ENCODE data around the gene NPSR1. TPM values are rescaled to one million over a fixed set of nuclear protein-coding genes. Genes with fewer than 3 reads are reported as not detected.
A peak's percentile ranks its signal among the peaks of the same experiment; 100 is the strongest.

NPSR1 gene
- total RNA-seq, 4 donors from 2014 or later = not detected

DNA sequence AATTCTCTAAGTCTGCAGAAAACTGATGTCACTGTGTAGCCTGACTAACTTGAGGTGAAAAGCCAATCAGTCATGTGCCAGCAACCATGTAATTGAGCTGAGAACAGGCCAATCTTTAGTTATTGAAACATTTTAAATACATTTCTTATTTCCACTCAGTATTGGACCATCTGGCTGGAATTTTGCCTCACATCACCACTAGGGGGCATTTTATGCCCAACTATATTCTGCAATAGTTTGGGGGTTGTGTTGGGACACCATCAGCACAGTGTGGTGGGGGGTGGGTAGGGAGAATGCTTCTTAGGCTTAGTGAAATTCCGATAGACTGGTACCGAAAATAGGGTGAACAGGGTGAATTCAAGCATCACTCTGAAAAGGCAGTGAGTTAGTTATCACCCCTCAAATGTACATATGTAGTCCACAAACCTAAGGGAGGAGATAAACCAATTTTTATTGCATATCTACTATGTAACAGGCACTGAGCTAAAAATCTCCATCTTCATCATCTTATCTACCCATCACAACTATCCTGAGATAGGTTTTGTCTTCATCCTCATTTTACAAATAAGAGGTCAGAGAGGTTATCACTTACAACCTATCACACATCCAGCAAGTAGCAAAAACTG is 17.8 kb downstream of the NPSR1 start:
- in situ Hi-C loops (cut with MboI; ENCODE audit: low sequenced_read_pairs in 4 of 4) (no loop called here), intact Hi-C loops (cut with DNase I; ENCODE audit: low total_unique reads) (no loop called here)
- DNase-seq (no peak), ATAC-seq (no peak)
- H3K9me3 ChIP-seq = no peaks in the 10 kb centered on the region
- no peaks in the 10 kb centered on the region for H3K27me3 ChIP-seq
- no peak overlapping the region for H3K4me3 ChIP-seq
- H3K27ac ChIP-seq = no peak overlapping the region
- H3K4me1 ChIP-seq = no peaks in the 10 kb centered on the region
- no peak for TF ChIP-seq POLR2A (IDR thresholded peaks at IDR 0.05)
- TF ChIP-seq, protein P1, sequence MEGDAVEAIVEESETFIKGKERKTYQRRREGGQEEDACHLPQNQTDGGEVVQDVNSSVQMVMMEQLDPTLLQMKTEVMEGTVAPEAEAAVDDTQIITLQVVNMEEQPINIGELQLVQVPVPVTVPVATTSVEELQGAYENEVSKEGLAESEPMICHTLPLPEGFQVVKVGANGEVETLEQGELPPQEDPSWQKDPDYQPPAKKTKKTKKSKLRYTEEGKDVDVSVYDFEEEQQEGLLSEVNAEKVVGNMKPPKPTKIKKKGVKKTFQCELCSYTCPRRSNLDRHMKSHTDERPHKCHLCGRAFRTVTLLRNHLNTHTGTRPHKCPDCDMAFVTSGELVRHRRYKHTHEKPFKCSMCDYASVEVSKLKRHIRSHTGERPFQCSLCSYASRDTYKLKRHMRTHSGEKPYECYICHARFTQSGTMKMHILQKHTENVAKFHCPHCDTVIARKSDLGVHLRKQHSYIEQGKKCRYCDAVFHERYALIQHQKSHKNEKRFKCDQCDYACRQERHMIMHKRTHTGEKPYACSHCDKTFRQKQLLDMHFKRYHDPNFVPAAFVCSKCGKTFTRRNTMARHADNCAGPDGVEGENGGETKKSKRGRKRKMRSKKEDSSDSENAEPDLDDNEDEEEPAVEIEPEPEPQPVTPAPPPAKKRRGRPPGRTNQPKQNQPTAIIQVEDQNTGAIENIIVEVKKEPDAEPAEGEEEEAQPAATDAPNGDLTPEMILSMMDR (IDR thresholded peaks at IDR 0.05 in 4 of 5, conservative IDR thresholded peaks at IDR 0.05 in 1 of 5) = peak in 3 of 5 experiments; percentile 18 to 52 (median 24)
- no peaks in the 10 kb centered on the region for H3K36me3 ChIP-seq

DNA sequence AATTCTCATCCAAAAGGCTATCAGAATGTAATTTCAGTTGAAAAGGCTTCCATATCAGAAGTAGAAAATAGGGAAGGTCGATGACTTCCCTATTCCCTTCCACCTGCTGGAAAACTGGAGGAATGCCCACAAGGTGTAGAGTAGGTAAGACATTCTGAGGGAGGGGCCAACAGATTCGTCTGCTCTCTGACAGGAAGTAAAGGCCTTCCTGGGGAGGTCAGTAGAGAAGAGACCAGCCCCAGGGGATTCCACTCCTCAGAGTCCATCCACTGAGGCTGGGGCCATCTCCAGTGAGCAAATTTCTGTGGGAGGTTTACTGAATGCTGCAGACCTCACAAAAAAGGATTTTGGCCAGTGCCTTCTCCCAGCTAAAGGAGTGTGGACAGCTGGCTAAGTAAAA is 19.5 kb downstream of the NPSR1 start:
- in situ Hi-C loops (cut with MboI; ENCODE audit: low sequenced_read_pairs in 4 of 4) (no loop called here), intact Hi-C loops (cut with DNase I; ENCODE audit: low total_unique reads) (no loop called here)
- H3K27ac ChIP-seq = no peak overlapping the region
- TF ChIP-seq POLR2A (IDR thresholded peaks at IDR 0.05) = no peak
- TF ChIP-seq, protein P1 (IDR thresholded peaks at IDR 0.05 in 4 of 5, conservative IDR thresholded peaks at IDR 0.05 in 1 of 5) = no peak
- no peaks in the 10 kb centered on the region for H3K9me3 ChIP-seq
- no peak overlapping the region for H3K4me3 ChIP-seq
- no peaks in the 10 kb centered on the region for H3K36me3 ChIP-seq
- H3K4me1 ChIP-seq = no peaks in the 10 kb centered on the region
- H3K27me3 ChIP-seq = no peaks in the 10 kb centered on the region
- no peak for ATAC-seq
- DNase-seq = no peak

DNA sequence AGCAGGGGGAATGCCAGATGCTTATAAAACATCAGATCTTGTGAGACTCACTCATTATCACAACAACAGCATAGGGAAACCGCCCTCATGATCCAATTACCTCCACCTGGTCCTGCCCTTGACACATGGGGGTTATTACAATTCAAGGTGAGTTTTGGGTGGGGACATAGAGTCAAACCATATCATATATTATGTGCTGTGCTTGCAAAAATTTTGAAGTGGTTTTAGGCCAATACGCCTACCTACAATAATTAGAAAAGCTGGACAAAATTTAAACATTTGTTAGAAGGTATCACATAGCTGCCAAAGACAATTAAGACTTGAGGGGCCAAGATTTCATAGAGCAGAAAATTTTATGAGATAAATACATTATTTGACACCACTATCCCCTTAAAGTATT is 29.5 kb downstream of the NPSR1 start:
- in situ Hi-C loops (cut with MboI; ENCODE audit: low sequenced_read_pairs in 4 of 4) = no loop called here

DNA sequence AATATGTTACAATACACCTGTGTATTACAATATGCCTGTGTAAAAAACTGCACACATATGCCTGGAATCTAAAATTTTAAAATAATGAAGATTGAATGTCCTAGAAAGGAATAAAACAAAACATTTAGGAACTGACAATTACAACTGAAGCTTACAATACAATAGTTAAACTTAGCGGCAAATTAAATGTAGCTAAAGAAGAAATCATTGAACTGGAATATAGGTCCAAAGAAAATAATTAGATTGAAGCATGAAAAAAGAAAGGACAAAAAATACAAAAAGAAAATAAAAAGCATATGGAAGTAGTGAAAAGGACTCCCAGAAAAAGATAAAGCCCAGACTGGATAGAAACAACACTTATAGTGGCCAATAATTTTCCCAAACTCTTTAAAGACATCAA is 38.4 kb downstream of the NPSR1 start:
- ATAC-seq = no peak
- H3K4me1 ChIP-seq = no peaks in the 10 kb centered on the region
- no peak overlapping the region for H3K4me3 ChIP-seq
- TF ChIP-seq POLR2A (IDR thresholded peaks at IDR 0.05) = no peak
- TF ChIP-seq, protein P1 (IDR thresholded peaks at IDR 0.05 in 4 of 5, conservative IDR thresholded peaks at IDR 0.05 in 1 of 5) = no peak
- in situ Hi-C loops (cut with MboI; ENCODE audit: low sequenced_read_pairs in 4 of 4) = no loop called here
- H3K9me3 ChIP-seq = no peaks in the 10 kb centered on the region
- no peak for DNase-seq
- H3K27ac ChIP-seq = no peak overlapping the region
- intact Hi-C loops (cut with DNase I; ENCODE audit: low total_unique reads) = no loop called here
- H3K27me3 ChIP-seq = no peaks in the 10 kb centered on the region
- no peaks in the 10 kb centered on the region for H3K36me3 ChIP-seq

More for the DNA sequence above, 29.5 kb downstream of the NPSR1 start:
- intact Hi-C loops (cut with DNase I; ENCODE audit: low total_unique reads) = no loop called here
- Histone ChIP-seq H3K27me3 (no peaks in the 10 kb centered on the region), H3K36me3 (no peaks in the 10 kb centered on the region), H3K4me3 (no peak overlapping the region), H3K4me1 (no peaks in the 10 kb centered on the region), H3K27ac (no peak overlapping the region), H3K9me3 (no peaks in the 10 kb centered on the region)
- TF ChIP-seq, protein P1 (IDR thresholded peaks at IDR 0.05 in 4 of 5, conservative IDR thresholded peaks at IDR 0.05 in 1 of 5) = no peak
- no peak for TF ChIP-seq POLR2A (IDR thresholded peaks at IDR 0.05)
- DNase-seq (no peak), ATAC-seq (no peak)

DNA sequence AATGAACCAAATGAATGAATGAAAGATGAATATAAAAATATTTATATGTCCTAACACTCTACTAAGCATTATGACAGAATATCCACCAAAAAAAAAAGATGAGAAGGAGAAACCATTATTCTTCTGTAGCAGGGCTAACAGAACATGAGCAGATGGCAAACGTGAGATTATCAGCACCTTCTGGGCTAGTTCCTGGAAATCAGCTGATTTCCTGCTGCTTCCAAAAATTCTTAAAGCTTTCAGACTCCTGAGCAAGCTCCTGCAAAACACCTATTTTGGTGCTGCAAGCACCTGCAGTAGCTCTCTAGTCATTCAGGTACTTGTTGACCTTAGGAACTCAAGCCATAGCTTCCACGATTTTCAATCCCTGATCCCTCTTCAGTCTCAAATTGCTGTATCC is 51.8 kb downstream of the NPSR1 start:
- TF ChIP-seq POLR2A (IDR thresholded peaks at IDR 0.05) = no peak
- TF ChIP-seq, protein P1 (IDR thresholded peaks at IDR 0.05 in 4 of 5, conservative IDR thresholded peaks at IDR 0.05 in 1 of 5) = no peak
- Histone ChIP-seq H3K27me3 (no peaks in the 10 kb centered on the region), H3K36me3 (no peaks in the 10 kb centered on the region), H3K4me1 (no peaks in the 10 kb centered on the region), H3K9me3 (no peaks in the 10 kb centered on the region), H3K27ac (no peak overlapping the region), H3K4me3 (no peak overlapping the region)
- in situ Hi-C loops (cut with MboI; ENCODE audit: low sequenced_read_pairs in 4 of 4) (no loop called here), intact Hi-C loops (cut with DNase I; ENCODE audit: low total_unique reads) (no loop called here)
- DNase-seq = no peak
- ATAC-seq = no peak
